GM12892 (cell line): ENCODE data around the gene MRGPRE.

Source experiments
- DNase-seq: peaks from one replicate; pipeline ENCODE4 v3.0.0; 2011; ENCODE audit not compliant: insufficient read length
- FAIRE-seq: peaks from 2 replicates; lab custom pipeline; 2011; peaks lifted over from hg19 to GRCh38; lab: Jason Lieb, UNC
- POLR2A ChIP-seq: IDR thresholded peaks from 2 replicates; pipeline ENCODE4 v1.6.1; 2011; ENCODE audit warnings: low read depth, low read length, control low read depth
- POLR2AphosphoS5 ChIP-seq: IDR thresholded peaks from 2 replicates; pipeline ENCODE4 v1.6.1; 2011; ENCODE audit warnings: low read depth, low read length, control low read depth
- TAF1 ChIP-seq: IDR thresholded peaks from 2 replicates; pipeline ENCODE4 v1.6.1; 2011; ENCODE audit warnings: low read depth, mild to moderate bottlenecking, control low read depth, low read length, borderline replicate concordance

MRGPRE gene

GRCh38 chr11:3188496-3189195 lies 43.6 kb downstream of the MRGPRE start:
- TF ChIP-seq POLR2A (no peak), TAF1 (no peak), POLR2AphosphoS5 (no peak)
- FAIRE-seq (no peak), DNase-seq (no peak)

GRCh38 chr11:3186166-3186953 lies 45.9 kb downstream of the MRGPRE start:
- no peak for TF ChIP-seq TAF1
- no peak for DNase-seq
- FAIRE-seq, result no peak

- no peak for DNase-seq
- FAIRE-seq, result no peak
- TF ChIP-seq POLR2AphosphoS5 (no peak), POLR2A (no peak), TAF1 (no peak)
These were observed 47.4 kb downstream of the MRGPRE start for GRCh38 chr11:3184732-3185347.

GRCh38 chr11:3183523-3183922 lies 48.7 kb downstream of the MRGPRE start:
- no peak for TF ChIP-seq TAF1
- no peak for TF ChIP-seq POLR2AphosphoS5
- TF ChIP-seq POLR2A, result no peak
- FAIRE-seq, result no peak

GRCh38 chr11:3182462-3182852 lies 49.8 kb downstream of the MRGPRE start:
- FAIRE-seq (no peak), DNase-seq (no peak)

More at GRCh38 chr11:3183523-3183922, 48.7 kb downstream of the MRGPRE start:
- no peak for DNase-seq

GRCh38 chr11:3181725-3182461 lies 50.3 kb downstream of the MRGPRE start:
- TF ChIP-seq POLR2AphosphoS5 (no peak), POLR2A (no peak), TAF1 (no peak)
- FAIRE-seq (peak; percentile 30), DNase-seq (no peak)

More at GRCh38 chr11:3182462-3182852, 49.8 kb downstream of the MRGPRE start:
- TF ChIP-seq TAF1, result no peak
- no peak for TF ChIP-seq POLR2AphosphoS5
- no peak for TF ChIP-seq POLR2A

- no peak for FAIRE-seq
- no peak for DNase-seq
- TF ChIP-seq TAF1 (no peak), POLR2AphosphoS5 (no peak), POLR2A (no peak)
These were observed 51.3 kb downstream of the MRGPRE start for GRCh38 chr11:3180869-3181268.

- TF ChIP-seq TAF1 (no peak), POLR2AphosphoS5 (no peak), POLR2A (no peak)
- no peak for DNase-seq
These were observed 53.9 kb downstream of the MRGPRE start for GRCh38 chr11:3178349-3178748.

GRCh38 chr11:3177931-3178330 lies 54.3 kb downstream of the MRGPRE start:
- FAIRE-seq (no peak), DNase-seq (no peak)
- TF ChIP-seq TAF1 (no peak), POLR2A (no peak), POLR2AphosphoS5 (no peak)

More at GRCh38 chr11:3178349-3178748, 53.9 kb downstream of the MRGPRE start:
- FAIRE-seq, result no peak
